Activated CD4-positive, alpha-beta T cell treated with anti-CD3 and anti-CD28 coated beads for 4 hours (primary cell): ENCODE data around the gene LENEP.

ENCODE experiments used
- DNase-seq, 2 donors: peaks; one replicate each; pipeline ENCODE4 v3.0.0-alpha.2; 2020

Gene LENEP

GRCh38 chr1:155030243-155030795 lies 36.9 kb downstream of the LENEP start:
- DNase-seq, result no peak

DNA sequence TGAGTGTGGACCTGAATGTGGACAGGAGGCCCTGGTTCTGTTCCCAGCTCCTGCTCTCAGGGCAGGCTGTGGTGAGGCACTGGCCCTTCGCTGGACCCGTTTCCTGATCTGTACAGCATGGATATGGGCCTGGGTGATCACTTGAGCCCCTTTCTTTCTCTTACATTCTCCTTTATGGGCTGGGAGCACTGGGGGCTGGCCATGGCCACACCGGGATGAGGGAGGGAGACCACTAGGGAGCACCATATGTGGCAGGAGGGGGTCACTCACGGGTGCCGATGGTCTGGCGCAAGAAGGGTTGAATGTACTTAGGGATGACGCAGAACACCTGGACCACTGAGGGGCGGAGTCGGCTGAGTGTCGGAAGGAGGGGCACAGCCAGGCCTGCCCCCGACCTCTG lies 37.5 kb downstream of the LENEP start:
- no peak for DNase-seq

DNA sequence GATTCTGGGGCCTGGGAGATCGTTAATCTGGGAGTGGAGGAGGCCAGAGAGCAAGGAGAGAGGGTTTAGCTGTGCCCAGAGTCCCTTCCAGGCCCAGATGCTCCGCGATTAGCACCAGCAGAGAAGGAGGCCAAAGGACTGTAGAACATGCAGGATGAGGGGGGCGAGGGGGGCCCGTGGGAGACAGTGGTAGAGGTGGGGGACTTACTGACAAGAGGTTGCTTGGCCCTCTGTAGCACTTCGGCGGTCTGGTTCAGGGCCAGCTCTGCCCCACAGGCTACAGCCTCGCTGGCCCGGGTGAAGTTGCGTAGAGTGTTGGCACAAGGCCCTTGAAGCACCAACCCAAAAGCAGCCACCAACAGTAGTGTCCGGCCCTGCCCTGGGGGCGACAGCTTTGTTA lies 39.5 kb downstream of the LENEP start:
- no peak for DNase-seq

DNA sequence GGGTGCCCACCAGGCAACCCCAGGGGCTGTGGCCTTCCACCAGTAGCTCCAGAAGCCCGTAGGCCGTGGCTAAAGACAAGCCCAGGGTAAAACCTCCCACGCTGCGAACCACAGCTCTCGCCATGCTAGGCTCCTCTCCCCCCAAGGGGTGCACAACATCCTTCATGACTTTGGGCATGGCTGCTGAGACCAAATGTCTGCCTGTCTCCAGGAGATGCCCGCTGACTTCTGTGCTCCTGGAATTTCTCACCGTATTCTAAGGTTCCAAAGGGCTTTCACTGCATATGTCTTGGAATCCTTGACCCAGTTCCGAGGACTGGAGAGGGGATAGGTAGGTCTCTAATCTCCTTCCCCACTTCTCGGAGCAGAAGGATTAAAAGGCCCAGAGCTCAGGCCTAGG lies 40.1 kb downstream of the LENEP start, which contains the start of the genes DCST1 and DCST2:
TSS of gene DCST1 (plus strand) at position 301 of the 400 bp plus-strand sequence. CDS start 213 bp downstream, outside the sequence.
TSS of gene DCST2 (minus strand) at position 258 of the 400 bp plus-strand sequence. CDS start at position 178, 80 bp downstream.
- DNase-seq, result no peak

GRCh38 chr1:155034318-155035208 lies 41.2 kb downstream of the LENEP start:
- DNase-seq, result no peak

DNA sequence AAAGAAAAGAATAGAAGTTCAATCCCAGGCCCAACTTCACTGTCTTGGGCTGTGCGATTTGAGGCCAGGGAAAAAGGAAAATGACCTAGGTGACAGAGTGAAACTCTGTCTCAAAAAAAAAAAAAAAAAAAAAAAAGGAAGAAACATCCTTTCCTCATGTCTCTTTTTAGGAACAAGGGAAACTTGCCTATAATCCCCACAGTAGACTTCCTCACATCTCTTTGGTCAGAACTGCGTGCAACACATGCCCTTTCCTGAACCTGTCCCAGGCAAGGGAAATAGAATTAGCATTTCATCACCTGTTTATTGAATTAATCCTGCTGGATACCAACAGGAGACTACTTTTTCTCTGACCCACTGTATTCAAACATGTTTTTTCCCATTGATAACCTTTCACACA lies 42.5 kb downstream of the LENEP start:
- DNase-seq, result no peak

- no peak for DNase-seq
Observed at GRCh38 chr1:155037043-155037442, 43.7 kb downstream of the LENEP start.

DNA sequence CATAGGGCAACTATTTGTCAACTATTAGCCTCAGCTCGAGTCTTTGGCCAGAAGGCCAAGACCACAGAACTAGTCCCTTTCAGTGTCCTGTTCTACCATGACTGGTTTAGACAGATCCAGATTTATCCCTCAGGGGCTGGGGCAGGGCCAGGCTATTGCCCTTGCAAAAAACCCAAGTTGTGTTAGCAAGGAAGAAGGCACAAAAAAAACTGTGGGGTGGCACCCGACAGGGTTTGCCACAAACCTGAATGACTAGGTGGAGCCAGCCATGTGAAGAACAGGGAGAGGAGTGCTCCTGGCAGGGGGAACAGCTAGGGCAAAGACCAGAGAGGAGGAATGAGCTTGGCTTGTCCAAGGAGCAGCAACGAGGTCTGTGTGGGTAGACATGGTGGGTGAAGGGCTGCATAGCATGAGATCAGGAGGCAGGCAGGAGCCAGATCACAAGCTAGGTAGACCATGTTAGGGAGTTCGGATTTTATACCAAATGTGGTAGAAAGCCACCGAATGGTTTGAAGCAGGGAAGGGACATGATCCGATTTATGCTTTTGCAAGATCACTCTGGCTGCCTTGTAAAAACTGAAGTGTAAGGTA lies 44.6 kb downstream of the LENEP start:
- no peak for DNase-seq

DNA sequence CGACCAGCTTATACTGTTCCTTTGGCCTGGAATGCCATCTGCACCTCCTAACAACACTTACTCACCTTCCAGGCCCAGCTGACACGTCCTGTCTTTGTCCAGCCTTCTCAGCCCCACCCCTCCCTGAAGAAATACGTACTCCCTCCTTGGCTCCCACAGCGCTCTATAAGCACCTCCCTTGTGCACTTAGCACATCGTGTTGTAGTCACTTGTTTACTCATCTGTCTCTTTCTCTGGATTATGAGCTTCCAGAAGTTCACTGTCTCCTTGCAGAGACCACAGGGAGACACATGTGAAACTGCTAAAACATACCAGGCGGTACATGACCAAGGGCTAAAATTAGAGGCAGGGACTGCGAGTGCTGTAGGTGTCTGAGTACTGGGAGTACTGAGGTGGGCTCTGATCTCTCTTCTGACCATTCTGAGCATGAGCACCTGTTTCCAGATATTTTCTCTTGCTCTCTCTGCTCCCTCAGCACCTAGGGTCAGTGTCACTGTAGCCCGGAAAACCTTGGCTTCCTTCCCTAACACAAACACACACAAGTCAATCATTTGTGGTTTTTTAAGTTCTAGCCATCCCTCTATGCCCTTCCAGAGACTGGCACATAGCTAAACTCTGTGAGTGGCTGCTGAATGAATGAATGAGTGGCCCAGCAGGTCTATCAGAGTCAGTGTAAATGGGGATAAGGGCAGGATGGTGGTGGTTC lies 45.4 kb downstream of the LENEP start:
- DNase-seq, result no peak

DNA sequence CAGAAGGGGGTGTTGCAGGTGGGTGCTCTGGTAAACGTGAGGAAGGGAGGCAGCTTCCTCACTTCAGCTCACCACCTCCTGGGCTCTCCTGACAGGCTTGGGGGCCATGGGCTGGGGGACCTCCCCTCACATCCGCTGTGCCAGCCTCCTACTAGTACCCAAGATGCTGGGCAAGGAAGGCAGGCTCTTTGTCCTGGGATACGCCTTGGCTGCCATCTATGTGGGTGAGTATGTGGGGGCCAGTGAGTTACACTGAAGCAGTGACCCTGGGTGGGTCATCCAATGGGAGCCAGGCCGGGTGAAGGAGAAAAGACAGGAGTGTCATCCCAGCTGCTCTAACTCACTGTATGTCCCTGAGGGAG lies 45.9 kb downstream of the LENEP start:
- DNase-seq, result no peak

GRCh38 chr1:155040358-155041093 lies 47.1 kb downstream of the LENEP start:
- DNase-seq, result no peak

GRCh38 chr1:155042789-155043188 lies 49.4 kb downstream of the LENEP start:
- DNase-seq, result no peak

DNA sequence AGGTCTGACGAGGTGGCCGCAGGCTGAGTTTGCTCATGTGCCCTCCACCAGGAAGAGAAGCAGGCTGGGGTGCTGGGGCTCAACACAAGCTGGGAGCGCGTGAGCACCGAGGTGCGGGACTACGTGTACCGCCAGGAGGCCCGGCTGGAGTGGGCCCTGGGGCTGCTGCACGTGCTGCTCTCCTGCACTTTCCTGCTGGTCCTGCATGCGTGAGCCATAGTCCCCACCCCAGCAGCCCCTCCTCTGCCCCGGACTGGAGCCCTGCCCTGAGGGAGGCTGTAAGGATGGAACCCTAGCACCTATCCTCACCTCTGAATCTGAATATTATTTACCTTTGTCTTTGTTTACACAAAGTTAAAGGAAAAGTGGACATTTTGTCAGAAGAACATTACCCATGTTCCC lies 49.9 kb downstream of the LENEP start:
- no peak for DNase-seq

DNA sequence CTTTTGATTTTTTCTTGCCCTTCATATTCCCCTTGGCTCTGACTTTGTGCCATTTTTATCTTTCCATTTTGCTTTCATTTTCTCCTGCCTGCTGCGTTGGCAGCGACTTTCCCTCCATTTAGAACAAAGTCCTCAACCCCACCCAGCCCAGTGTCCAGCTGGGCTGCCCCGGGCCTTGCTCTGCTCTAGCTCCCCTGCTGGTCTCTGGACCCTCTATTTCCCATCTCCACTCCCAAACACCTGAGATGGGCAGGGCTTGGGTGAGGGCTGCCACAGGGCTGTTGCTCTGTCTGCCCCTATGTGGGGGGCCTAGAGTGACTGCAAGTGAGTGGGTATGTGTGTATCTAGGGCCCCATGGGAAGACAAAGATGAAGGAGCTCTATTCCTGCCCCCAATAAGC lies 50.4 kb downstream of the LENEP start:
- no peak for DNase-seq
